SK-N-SH treated with all-trans-retinoic acid at 6 μM for 48 hours (cell line): ENCODE measurements around the gene MTFR1L.

Experiments
- BACH2 ChIP-seq: fragments of 250-450 bp; sonication (Bioruptor Pico); IDR thresholded peaks from 2 replicates; pipeline ENCODE4 v1.9.0; 2021; ENCODE audit warnings: mild to moderate bottlenecking, borderline replicate concordance
- ESRRG ChIP-seq: fragments of 250-450 bp; sonication (Bioruptor Pico); IDR thresholded peaks from 2 replicates; pipeline ENCODE4 v1.6.1; 2021; ENCODE audit warnings: mild to moderate bottlenecking
- GLIS3 ChIP-seq: fragments of 250-450 bp; sonication (Bioruptor Pico); IDR thresholded peaks from 2 replicates; pipeline ENCODE4 v1.5.0; 2020; ENCODE audit warnings: mild to moderate bottlenecking, moderate library complexity
- ISL1 ChIP-seq: fragments of 250-450 bp; sonication (Bioruptor Pico); IDR thresholded peaks from 2 replicates; pipeline ENCODE4 v2.1.2; 2022; ENCODE audit warnings: mild to moderate bottlenecking, moderate library complexity
- PATZ1 ChIP-seq: fragments of 250-450 bp; sonication (Bioruptor Pico); IDR thresholded peaks from 2 replicates; pipeline ENCODE4 v1.8.0; 2020; ENCODE audit warnings: mild to moderate bottlenecking, moderate library complexity, borderline replicate concordance
- POU6F1 ChIP-seq: fragments of 250-450 bp; sonication (Bioruptor Pico); IDR thresholded peaks from 2 replicates; pipeline ENCODE4 v1.8.0; 2021; ENCODE audit warnings: low read depth, mild to moderate bottlenecking, moderate library complexity, borderline replicate concordance
- RARB ChIP-seq: fragments of 250-450 bp; sonication (Bioruptor Pico); IDR thresholded peaks from 2 replicates; pipeline ENCODE4 v1.8.0; 2021; ENCODE audit warnings: mild to moderate bottlenecking, moderate library complexity
- TCF4 ChIP-seq: fragments of 250-450 bp; sonication (Bioruptor Pico); IDR thresholded peaks from 2 replicates; pipeline ENCODE4 v1.8.0; 2021; ENCODE audit warnings: mild to moderate bottlenecking, moderate library complexity, borderline replicate concordance
- TSHZ2 ChIP-seq: fragments of 250-450 bp; sonication (Bioruptor Pico); IDR thresholded peaks from 2 replicates; pipeline ENCODE4 v1.5.0; 2020; ENCODE audit warnings: mild to moderate bottlenecking, moderate library complexity
- ZFP3 ChIP-seq: fragments of 250-450 bp; sonication (Bioruptor Pico); IDR thresholded peaks from 2 replicates; pipeline ENCODE4 v1.5.0; 2020; ENCODE audit warnings: mild to moderate bottlenecking, moderate library complexity
- ZFP30 ChIP-seq: fragments of 450-650 bp; formaldehyde crosslinking; IDR thresholded peaks from 2 replicates; pipeline ENCODE4 v1.5.0; 2022; ENCODE audit warnings: mild to moderate bottlenecking, moderate library complexity
- ZNF565 ChIP-seq: fragments of 450-650 bp; formaldehyde crosslinking; conservative IDR thresholded peaks from 2 replicates; pipeline ENCODE4 v1.5.0; 2020; ENCODE audit warnings: low read depth, mild to moderate bottlenecking, moderate library complexity

GRCh38 chr1:25826571-25826970 is 6.8 kb downstream of the MTFR1L start:
- TF ChIP-seq ESRRG (CRISPR knock-in tag) (no peak), POU6F1 (CRISPR knock-in tag) (no peak), ISL1 (CRISPR knock-in tag) (no peak), GLIS3 (CRISPR knock-in tag) (no peak), ZFP3 (no peak), ZNF565 (no peak), ZFP30 (CRISPR knock-in tag) (no peak), PATZ1 (CRISPR knock-in tag) (no peak), TCF4 (CRISPR knock-in tag) (no peak), TSHZ2 (CRISPR knock-in tag) (no peak), BACH2 (CRISPR knock-in tag) (no peak), RARB (no peak)
